Spleen (tissue), 11 donors: Measurements from ENCODE around the gene GALNT16. TPM values are rescaled to one million over a fixed set of nuclear protein-coding genes. Genes with fewer than 3 reads are reported as not detected.

Experiments used
- DNase-seq: peaks from one replicate; pipeline ENCODE4 v3.0.0-alpha.2; 2020
- H3K27ac ChIP-seq, 8 donors: fragments of 200-600 bp; sonication (generic) in 7 of 8; 1 replicate in 4 of 8; 2 replicates in 4 of 8; pipeline versions ENCODE4 v1.5.0 to v1.8.0; 2016 to 2021; ENCODE audit warnings: inconsistent platforms in 4 of 8, mild to moderate bottlenecking in 4 of 8, moderate library complexity in 1 of 8
- H3K27me3 ChIP-seq, 7 donors: fragments of 200-600 bp; sonication (generic) in 6 of 7; replicated peaks in 1 of 7; 1 replicate in 4 of 7; 2 replicates in 3 of 7; pipeline versions ENCODE4 v1.5.0 to v1.8.0; 2016 to 2021; ENCODE audit warnings: inconsistent platforms in 3 of 7, mild to moderate bottlenecking in 1 of 7
- H3K36me3 ChIP-seq, 6 donors: fragments of 200-600 bp; sonication (generic) in 5 of 6; 1 replicate in 4 of 6; 2 replicates in 2 of 6; pipeline versions ENCODE4 v1.5.0 to v1.8.0; 2016 to 2021; ENCODE audit warnings: inconsistent platforms in 2 of 6
- H3K4me1 ChIP-seq, 6 donors: fragments of 200-600 bp; sonication (generic) in 5 of 6; 1 replicate in 3 of 6; 2 replicates in 3 of 6; pipeline versions ENCODE4 v1.5.0 to v1.8.0; 2016 to 2021; ENCODE audit warnings: inconsistent platforms in 3 of 6
- H3K4me3 ChIP-seq, 8 donors: fragments of 200-600 bp; sonication (generic) in 7 of 8; 1 replicate in 4 of 8; 2 replicates in 4 of 8; pipeline versions ENCODE4 v1.5.0 to v1.8.0; 2016 to 2021; ENCODE audit warnings: inconsistent platforms in 4 of 8, mild to moderate bottlenecking in 4 of 8, moderate library complexity in 2 of 8
- H3K9me3 ChIP-seq, 8 donors: fragments of 200-600 bp; sonication (generic) in 7 of 8; 1 replicate in 4 of 8; 2 replicates in 4 of 8; pipeline versions ENCODE4 v1.5.0 to v1.8.0; 2016 to 2021; ENCODE audit warnings: inconsistent platforms in 4 of 8
- POLR2A ChIP-seq, 3 donors: fragments of 450-650 bp; IDR thresholded peaks; one replicate each; pipeline ENCODE4 v1.5.1; 2017; ENCODE audit warnings: antibody characterized with exemption in 3 of 3, mild to moderate bottlenecking in 1 of 3
- POLR2AphosphoS5 ChIP-seq, 3 donors: sonication (generic); formaldehyde crosslinking; IDR thresholded peaks; one replicate each; pipeline ENCODE4 v1.5.1; 2017; ENCODE audit warnings: antibody characterized with exemption in 3 of 3
- WGBS, 5 donors: extraction: QIAGEN DNeasy Blood & Tissue Kit in 3 of 5; methylation state at CpG; one replicate each; pipeline versions ENCODE4 v1.1.5 to v1.1.7; 2013 to 2018; 5-methylcytosine and 5-hydroxymethylcytosine counted together
- intact Hi-C: fragments of 100-400 bp; cut with DNase I; formaldehyde crosslinking; loops from one replicate; pipeline ENCODE4 v1.15.0; 2023; ENCODE audit warnings: low total_unique reads
- polyA plus RNA-seq, 3 donors: library from polyadenylated mRNA; stranded (reverse); fragments of 200-250 nt; gene quantifications; one replicate each; pipeline ENCODE4 v1.2.1, GENCODE V29; 2013
- total RNA-seq, 7 donors: library from RNA; depleted of rRNA in 3 of 7; stranded (reverse); fragments of >200 nt in 3 of 7; fragmentation: NEBNext Ultra II Directional in 4 of 7; extraction: Animal tissue kit (Norgen Biotek cat#: 25700) in 4 of 7; gene quantifications; one replicate each; pipeline versions ENCODE4 v1.1.0 to v1.2.1, GENCODE V29; 2016 to 2021
- TF ChIP-seq, protein P1 (sequence below), 11 experiments: fragments of 200-600 bp in 7 of 11; fragments of 450-650 bp in 4 of 11; sonication (generic) in 4 of 11; IDR thresholded peaks in 8 of 11; conservative IDR thresholded peaks in 3 of 11; 1 replicate in 7 of 11; 2 replicates in 4 of 11; pipeline versions ENCODE4 v1.4.0 to v1.8.0; 2016 to 2021; ENCODE audit warnings: antibody characterized with exemption in 11 of 11, inconsistent platforms in 4 of 11, mild to moderate bottlenecking in 1 of 11
- donor health status: healthy with polysubstance abuse.
- donor health status: DM: no; HTN: no; CAD: no; lungs with moderate emphysema.
- donor health status: DM: no; HTN: no; CAD: no.
- donor health status: Bipolar disorder and iron deficiency.
- donor health status: healthy.
- donor health status: DM: no; HTN: no; CAD: no.
- donor health status: DM: yes; HTN: yes; CAD: no.

GALNT16 gene
- total and polyA plus RNA-seq, 10 donors = 2.1 to 36.4 (median 10.0) TPM

DNA sequence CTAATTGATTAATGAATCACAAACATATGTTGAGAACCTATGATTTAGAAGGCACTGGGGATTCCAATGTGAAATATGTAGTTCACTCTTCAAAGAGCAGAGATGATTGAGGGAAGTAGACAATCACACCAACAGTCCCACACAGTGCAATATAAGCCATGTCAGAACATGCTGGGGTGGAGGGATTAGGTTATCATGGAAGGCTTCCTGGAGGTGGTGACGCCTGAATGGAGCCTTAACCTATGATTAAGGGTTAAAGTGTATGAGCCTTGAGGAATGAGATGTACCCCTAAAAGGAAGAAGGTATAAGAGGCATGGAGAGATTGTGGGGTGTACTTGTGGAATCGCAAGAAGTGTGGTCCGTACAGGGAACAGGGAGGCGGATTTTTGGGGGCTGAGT, 106.8 kb downstream of the GALNT16 start:
- no peak overlapping the region for H3K4me3 ChIP-seq
- 95 to 99% (median 98%) methylated on average over 4 of the region's 4 CpGs for WGBS, 5 donors

DNA sequence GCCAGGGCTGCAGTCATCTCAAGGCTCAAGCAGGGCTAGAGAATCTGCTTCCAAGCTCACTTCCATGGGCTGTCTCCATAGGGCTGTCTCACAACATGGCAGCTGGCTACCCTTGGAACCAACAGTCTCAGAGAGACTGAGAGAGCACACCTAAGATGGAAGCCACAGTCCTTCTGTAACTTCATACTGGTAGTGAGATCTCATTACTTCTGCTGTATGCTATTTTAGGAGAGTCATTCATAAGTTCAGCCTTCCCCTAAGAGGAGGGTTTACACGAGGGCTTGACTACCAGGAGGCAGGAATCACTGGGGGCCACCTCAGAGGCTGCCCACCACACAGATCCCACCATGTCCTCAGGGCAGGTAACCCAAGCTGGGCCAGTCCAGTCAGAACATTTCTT, 108.4 kb downstream of the GALNT16 start:
- TF ChIP-seq, protein P1, sequence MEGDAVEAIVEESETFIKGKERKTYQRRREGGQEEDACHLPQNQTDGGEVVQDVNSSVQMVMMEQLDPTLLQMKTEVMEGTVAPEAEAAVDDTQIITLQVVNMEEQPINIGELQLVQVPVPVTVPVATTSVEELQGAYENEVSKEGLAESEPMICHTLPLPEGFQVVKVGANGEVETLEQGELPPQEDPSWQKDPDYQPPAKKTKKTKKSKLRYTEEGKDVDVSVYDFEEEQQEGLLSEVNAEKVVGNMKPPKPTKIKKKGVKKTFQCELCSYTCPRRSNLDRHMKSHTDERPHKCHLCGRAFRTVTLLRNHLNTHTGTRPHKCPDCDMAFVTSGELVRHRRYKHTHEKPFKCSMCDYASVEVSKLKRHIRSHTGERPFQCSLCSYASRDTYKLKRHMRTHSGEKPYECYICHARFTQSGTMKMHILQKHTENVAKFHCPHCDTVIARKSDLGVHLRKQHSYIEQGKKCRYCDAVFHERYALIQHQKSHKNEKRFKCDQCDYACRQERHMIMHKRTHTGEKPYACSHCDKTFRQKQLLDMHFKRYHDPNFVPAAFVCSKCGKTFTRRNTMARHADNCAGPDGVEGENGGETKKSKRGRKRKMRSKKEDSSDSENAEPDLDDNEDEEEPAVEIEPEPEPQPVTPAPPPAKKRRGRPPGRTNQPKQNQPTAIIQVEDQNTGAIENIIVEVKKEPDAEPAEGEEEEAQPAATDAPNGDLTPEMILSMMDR (IDR thresholded peaks at IDR 0.05 in 8 of 11, conservative IDR thresholded peaks at IDR 0.05 in 3 of 11) = no peak
- TF ChIP-seq POLR2AphosphoS5 (IDR thresholded peaks at IDR 0.05) (no peak), POLR2A (IDR thresholded peaks at IDR 0.05) (no peak)
- Histone ChIP-seq H3K4me3 (no peak overlapping the region), H3K4me1 (no peaks in the 10 kb centered on the region), H3K9me3 (no peaks in the 10 kb centered on the region), H3K27ac (no peak overlapping the region), H3K36me3 (peaks cover 0 to 8% (median 0%) of the 10 kb centered on the region in 6 donors), H3K27me3 (no peaks in the 10 kb centered on the region)
- intact Hi-C loops = loop anchor here (10.0 kb wide), 1 partner anchor 124 kb away; no protein-coding TSS in a partner anchor
- WGBS, 5 donors = 75 to 92% (median 86%) methylated on average over 1 of the region's 1 CpG
- DNase-seq = no peak

More for the DNA sequence above, 106.8 kb downstream of the GALNT16 start:
- Histone ChIP-seq H3K27ac (no peak overlapping the region), H3K27me3 (no peaks in the 10 kb centered on the region), H3K36me3 (peaks cover 0 to under 1% (median 0%) of the 10 kb centered on the region in 6 donors), H3K4me1 (no peaks in the 10 kb centered on the region), H3K9me3 (no peaks in the 10 kb centered on the region)
- DNase-seq = no peak
- intact Hi-C loops = loop anchor here (10.0 kb wide), 1 partner anchor 122 kb away; no protein-coding TSS in a partner anchor
- TF ChIP-seq POLR2AphosphoS5 (IDR thresholded peaks at IDR 0.05) (no peak), POLR2A (IDR thresholded peaks at IDR 0.05) (no peak)
- TF ChIP-seq, protein P1 (IDR thresholded peaks at IDR 0.05 in 8 of 11, conservative IDR thresholded peaks at IDR 0.05 in 3 of 11) = no peak

DNA sequence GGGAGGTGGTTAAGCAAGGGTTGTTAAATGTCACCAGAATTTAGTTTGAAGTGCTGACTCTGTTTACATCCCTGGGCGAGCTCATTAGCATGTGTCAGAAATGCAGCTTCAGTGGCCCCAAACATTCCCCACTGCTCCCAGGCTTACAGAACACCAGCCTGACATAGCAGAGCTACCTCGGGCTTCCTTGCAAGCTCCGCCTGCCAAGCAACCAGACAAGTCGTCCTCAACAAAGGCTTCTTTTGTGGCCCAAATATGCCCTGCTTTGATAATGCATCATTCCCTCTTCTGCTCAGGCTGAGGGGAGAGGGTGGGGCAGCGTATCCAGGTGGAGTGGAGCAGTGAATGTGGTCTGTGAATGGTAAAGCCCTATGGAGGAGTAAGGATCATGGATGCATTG, 110.1 kb downstream of the GALNT16 start:
- no peak overlapping the region for H3K4me3 ChIP-seq
- TF ChIP-seq, protein P1 (IDR thresholded peaks at IDR 0.05 in 8 of 11, conservative IDR thresholded peaks at IDR 0.05 in 3 of 11) = no peak
- TF ChIP-seq POLR2A (IDR thresholded peaks at IDR 0.05) (no peak), POLR2AphosphoS5 (IDR thresholded peaks at IDR 0.05) (no peak)
- no peak for DNase-seq
- intact Hi-C loops = no loop called here
- no peaks in the 10 kb centered on the region for H3K27me3 ChIP-seq
- H3K36me3 ChIP-seq = peaks cover 0 to 16% (median under 1%) of the 10 kb centered on the region in 6 donors
- WGBS, 5 donors = 75 to 82% (median 79%) methylated on average over 3 to 5 of the region's 5 CpGs
- H3K27ac ChIP-seq = no peak overlapping the region
- H3K9me3 ChIP-seq = peaks cover 0 to 2% (median under 1%) of the 10 kb centered on the region in 8 donors
- H3K4me1 ChIP-seq = no peaks in the 10 kb centered on the region

DNA sequence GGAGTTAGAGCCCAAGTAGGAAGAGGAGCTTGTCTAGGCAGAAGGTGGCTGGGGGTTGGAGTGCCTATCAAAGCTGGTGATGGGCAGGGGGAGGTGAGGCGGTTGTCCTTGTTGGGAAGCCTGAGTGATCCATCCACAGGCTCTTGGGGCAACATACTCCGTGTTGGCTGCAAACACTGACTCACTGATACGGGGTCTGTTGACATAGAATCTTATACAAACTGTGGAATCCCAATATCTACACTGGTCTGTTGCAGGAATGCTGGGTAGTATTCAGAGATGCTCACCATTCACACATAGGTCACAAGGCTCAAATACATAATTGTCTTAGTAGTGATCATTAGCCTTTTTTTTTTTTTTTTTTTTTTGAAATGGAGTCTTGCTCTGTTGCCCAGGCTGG, 112.2 kb downstream of the GALNT16 start:
- H3K4me3 ChIP-seq = no peak overlapping the region
- no peak for TF ChIP-seq POLR2AphosphoS5 (IDR thresholded peaks at IDR 0.05)
- TF ChIP-seq POLR2A (IDR thresholded peaks at IDR 0.05) = no peak
- TF ChIP-seq, protein P1 (IDR thresholded peaks at IDR 0.05 in 8 of 11, conservative IDR thresholded peaks at IDR 0.05 in 3 of 11) = no peak
- no peak overlapping the region for H3K27ac ChIP-seq
- peaks cover 0 to 2% (median 0%) of the 10 kb centered on the region in 6 donors for H3K4me1 ChIP-seq
- intact Hi-C loops = no loop called here
- H3K9me3 ChIP-seq = peaks cover 0 to 13% (median 3%) of the 10 kb centered on the region in 8 donors
- H3K27me3 ChIP-seq = no peaks in the 10 kb centered on the region
- peaks cover 0 to 37% (median 17%) of the 10 kb centered on the region in 6 donors for H3K36me3 ChIP-seq
- DNase-seq = no peak
- WGBS, 5 donors = 95 to 100% (median 96%) methylated on average over 3 of the region's 3 CpGs
